ENCODE measurements around the gene DNAH7.

DNA sequence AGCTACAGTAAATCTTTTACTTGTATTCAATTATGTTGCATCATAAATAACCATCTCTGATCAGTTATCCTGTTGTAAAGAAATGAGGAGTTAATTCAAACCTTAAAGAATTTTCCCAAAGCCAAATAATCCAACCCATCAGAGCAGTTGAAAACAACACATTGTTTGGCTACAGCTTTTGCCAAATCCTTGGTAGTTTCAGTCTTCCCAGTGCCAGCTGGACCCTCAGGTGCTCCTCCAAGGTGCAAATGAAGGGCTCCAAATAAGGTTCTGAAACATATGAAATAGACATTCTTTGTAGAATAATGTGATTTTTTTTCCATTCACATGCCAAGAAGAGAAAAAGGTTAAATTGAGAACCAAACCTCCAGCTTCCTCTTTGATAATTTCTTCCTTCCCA is 158.7 kb downstream of the DNAH7 start:
- TF ChIP-seq, protein P1, sequence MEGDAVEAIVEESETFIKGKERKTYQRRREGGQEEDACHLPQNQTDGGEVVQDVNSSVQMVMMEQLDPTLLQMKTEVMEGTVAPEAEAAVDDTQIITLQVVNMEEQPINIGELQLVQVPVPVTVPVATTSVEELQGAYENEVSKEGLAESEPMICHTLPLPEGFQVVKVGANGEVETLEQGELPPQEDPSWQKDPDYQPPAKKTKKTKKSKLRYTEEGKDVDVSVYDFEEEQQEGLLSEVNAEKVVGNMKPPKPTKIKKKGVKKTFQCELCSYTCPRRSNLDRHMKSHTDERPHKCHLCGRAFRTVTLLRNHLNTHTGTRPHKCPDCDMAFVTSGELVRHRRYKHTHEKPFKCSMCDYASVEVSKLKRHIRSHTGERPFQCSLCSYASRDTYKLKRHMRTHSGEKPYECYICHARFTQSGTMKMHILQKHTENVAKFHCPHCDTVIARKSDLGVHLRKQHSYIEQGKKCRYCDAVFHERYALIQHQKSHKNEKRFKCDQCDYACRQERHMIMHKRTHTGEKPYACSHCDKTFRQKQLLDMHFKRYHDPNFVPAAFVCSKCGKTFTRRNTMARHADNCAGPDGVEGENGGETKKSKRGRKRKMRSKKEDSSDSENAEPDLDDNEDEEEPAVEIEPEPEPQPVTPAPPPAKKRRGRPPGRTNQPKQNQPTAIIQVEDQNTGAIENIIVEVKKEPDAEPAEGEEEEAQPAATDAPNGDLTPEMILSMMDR (IDR thresholded peaks at IDR 0.05) = no peak
- TF ChIP-seq POLR2AphosphoS5 (IDR thresholded peaks at IDR 0.05) = no peak
- TF ChIP-seq EP300 (IDR thresholded peaks at IDR 0.05) = no peak
